DOHH2 (cell line): Measurements from ENCODE around the gene TMEM203.

Source experiments
- H3F3A ChIP-seq: fragments of 200-600 bp; sonication (generic), shearing (Covaris generic); 2 replicates; pipeline ENCODE4 v1.6.0; 2016; ENCODE audit warnings: antibody characterized with exemption, mild to moderate bottlenecking; ENCODE audit not compliant: control insufficient read depth, insufficient read depth
- H3K27ac ChIP-seq: fragments of 200-600 bp; sonication (generic); 2 replicates; pipeline ENCODE4 v1.5.1; 2014; ENCODE audit warnings: low read depth, mild to moderate bottlenecking, low read length, moderate library complexity
- H3K27me3 ChIP-seq: fragments of 200-600 bp; sonication (generic); 2 replicates; pipeline ENCODE4 v1.6.1; 2014; ENCODE audit warnings: mild to moderate bottlenecking, low read length, mixed read lengths; ENCODE audit not compliant: control insufficient read depth
- H3K36me3 ChIP-seq: fragments of 200-600 bp; sonication (generic); 2 replicates; pipeline ENCODE4 v1.6.1; 2014; ENCODE audit warnings: mild to moderate bottlenecking, low read length, moderate library complexity, mixed read lengths; ENCODE audit not compliant: control insufficient read depth
- H3K4me1 ChIP-seq: fragments of 200-600 bp; sonication (generic); 2 replicates; pipeline ENCODE4 v1.6.1; 2014; ENCODE audit warnings: mild to moderate bottlenecking, low read length, mixed read lengths; ENCODE audit not compliant: control insufficient read depth
- H3K4me2 ChIP-seq: fragments of 200-600 bp; sonication (generic); 2 replicates; pipeline ENCODE4 v1.6.0; 2014; ENCODE audit warnings: mild to moderate bottlenecking, low read length, moderate library complexity
- H3K4me3 ChIP-seq: fragments of 200-600 bp; sonication (generic); 2 replicates; pipeline ENCODE4 v1.5.1; 2014; ENCODE audit warnings: mild to moderate bottlenecking, low read length, mixed read lengths
- H3K79me2 ChIP-seq: fragments of 200-600 bp; sonication (generic); 2 replicates; pipeline ENCODE4 v1.6.1; 2014; ENCODE audit warnings: mild to moderate bottlenecking, low read length, mixed read lengths; ENCODE audit not compliant: control insufficient read depth
- H3K9me2 ChIP-seq: fragments of 200-600 bp; sonication (generic); replicated peaks from 2 replicates; pipeline ENCODE4 v1.6.1; 2014; ENCODE audit warnings: mild to moderate bottlenecking, low read length, mixed read lengths; ENCODE audit not compliant: control insufficient read depth
- H3K9me3 ChIP-seq: fragments of 200-600 bp; sonication (generic); 2 replicates; pipeline ENCODE4 v1.6.1; 2014; ENCODE audit warnings: antibody characterized with exemption, low read length, mixed read lengths; ENCODE audit not compliant: control insufficient read depth, insufficient read depth
- H4K20me1 ChIP-seq: fragments of 200-600 bp; sonication (generic); 2 replicates; pipeline ENCODE4 v1.6.0; 2014; ENCODE audit warnings: low read depth, mild to moderate bottlenecking, antibody characterized with exemption, low read length, moderate library complexity; ENCODE audit not compliant: control insufficient read depth, insufficient read depth
- EZH2phosphoT487 ChIP-seq: fragments of 200-600 bp; sonication (generic); IDR thresholded peaks from 2 replicates; pipeline ENCODE4 v1.6.1; 2017; ENCODE audit warnings: borderline replicate concordance, mild to moderate bottlenecking, antibody characterized with exemption, low read length, moderate library complexity, mixed read lengths
- TF ChIP-seq, protein P1 (sequence below): fragments of 200-600 bp; sonication (generic); IDR thresholded peaks from one replicate; pipeline ENCODE4 v1.5.1; 2014; ENCODE audit warnings: antibody characterized with exemption, mild to moderate bottlenecking, low read depth, low read length; ENCODE audit not compliant: poor library complexity, severe bottlenecking

The TMEM203 gene

DNA sequence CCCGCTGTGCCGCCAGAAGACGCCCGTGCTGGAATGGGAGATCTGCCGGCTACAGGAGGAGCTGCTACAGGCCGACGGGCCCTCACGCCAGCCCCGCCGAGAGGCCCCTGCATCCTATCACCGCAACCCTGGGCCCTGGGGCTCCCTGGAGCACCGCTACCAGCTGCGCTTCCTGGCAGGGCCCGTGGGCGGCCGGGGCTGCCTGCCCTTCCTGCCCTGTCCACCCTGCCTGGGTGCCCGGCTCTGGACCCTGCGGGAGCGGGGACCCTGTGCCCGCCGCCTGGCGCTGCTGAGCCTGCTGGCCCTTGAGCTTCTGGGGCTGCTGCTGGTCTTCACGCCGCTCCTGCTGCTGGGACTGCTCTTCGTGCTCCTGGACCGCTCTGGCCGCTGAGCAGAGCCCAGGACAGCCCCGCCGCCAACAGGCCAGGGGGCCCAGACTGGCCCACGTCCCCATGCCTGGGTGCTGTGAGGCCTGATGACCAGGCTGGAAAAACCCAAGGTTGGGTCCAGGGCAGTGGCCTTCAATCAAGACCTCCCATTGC lies 12.8 kb upstream of the TMEM203 start:
- TF ChIP-seq, protein P1, sequence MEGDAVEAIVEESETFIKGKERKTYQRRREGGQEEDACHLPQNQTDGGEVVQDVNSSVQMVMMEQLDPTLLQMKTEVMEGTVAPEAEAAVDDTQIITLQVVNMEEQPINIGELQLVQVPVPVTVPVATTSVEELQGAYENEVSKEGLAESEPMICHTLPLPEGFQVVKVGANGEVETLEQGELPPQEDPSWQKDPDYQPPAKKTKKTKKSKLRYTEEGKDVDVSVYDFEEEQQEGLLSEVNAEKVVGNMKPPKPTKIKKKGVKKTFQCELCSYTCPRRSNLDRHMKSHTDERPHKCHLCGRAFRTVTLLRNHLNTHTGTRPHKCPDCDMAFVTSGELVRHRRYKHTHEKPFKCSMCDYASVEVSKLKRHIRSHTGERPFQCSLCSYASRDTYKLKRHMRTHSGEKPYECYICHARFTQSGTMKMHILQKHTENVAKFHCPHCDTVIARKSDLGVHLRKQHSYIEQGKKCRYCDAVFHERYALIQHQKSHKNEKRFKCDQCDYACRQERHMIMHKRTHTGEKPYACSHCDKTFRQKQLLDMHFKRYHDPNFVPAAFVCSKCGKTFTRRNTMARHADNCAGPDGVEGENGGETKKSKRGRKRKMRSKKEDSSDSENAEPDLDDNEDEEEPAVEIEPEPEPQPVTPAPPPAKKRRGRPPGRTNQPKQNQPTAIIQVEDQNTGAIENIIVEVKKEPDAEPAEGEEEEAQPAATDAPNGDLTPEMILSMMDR: no peak
- TF ChIP-seq EZH2phosphoT487: no peak
- H3K4me2 ChIP-seq: no peak overlapping the region
- H3K27ac ChIP-seq: no peak overlapping the region
- H3K9me3 ChIP-seq: no peaks in the 10 kb centered on the region
- no peaks in the 10 kb centered on the region; the same call in 1 of the 2 replicates for H3F3A ChIP-seq
- no peak overlapping the region for H3K4me3 ChIP-seq
- H3K4me1 ChIP-seq: peaks cover 10% of the 10 kb centered on the region
- H3K27me3 ChIP-seq: no peaks in the 10 kb centered on the region
- peaks cover 25% of the 10 kb centered on the region for H3K36me3 ChIP-seq
- no peaks in the 10 kb centered on the region for H3K79me2 ChIP-seq
- no peaks in the 10 kb centered on the region for H4K20me1 ChIP-seq
- no peaks in the 10 kb centered on the region for H3K9me2 ChIP-seq

DNA sequence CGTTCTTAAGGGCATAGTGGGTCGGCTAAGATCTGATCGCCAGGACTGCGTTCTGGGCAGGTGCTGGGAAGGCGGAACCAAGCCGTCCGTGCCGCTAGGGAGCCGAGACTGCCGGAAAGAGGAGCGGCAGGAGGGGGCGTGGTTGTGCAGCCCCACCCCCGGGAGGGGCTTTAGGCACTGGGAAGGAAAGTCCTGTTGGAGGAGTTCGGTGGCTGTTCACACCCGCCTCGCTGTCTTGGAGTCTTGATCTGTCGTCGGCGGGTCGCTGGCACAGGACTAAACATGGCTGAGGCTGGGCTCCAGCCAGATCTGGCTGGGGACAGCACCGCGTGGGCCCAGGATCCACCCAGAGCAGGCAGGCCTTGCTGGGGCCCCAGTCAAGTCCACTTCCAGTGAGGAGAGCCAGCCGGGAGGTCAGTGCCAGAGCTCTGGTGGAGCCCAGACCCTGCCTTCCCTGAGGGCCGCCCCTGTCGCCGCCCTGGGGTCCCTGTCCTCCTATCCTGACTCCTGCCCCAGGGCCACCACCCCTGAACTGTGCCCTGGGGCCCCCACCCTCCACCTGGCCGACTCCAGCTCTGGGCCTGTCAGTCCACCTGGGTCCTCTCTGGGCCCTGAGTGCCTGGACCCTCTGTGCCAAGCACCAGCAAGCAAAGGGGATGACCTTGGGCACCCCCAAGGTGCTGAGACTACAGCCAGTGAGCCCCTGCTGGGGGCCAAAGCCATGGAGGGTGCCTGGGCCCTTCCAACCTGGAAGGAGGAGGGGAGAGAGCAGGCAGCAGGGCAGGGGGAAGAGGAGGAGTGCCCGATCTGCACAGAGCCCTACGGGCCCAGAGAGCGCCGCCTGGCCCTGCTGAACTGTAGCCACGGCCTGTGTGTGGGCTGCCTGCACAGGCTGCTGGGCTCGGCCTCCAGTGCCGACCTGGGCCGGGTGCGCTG lies 12.1 kb upstream of the TMEM203 start:
- H3K4me3 ChIP-seq: no peak overlapping the region
- no peak overlapping the region for H3K27ac ChIP-seq
- peaks cover 3% of the 10 kb centered on the region for H3K4me1 ChIP-seq
- H3K4me2 ChIP-seq: no peak overlapping the region
- no peaks in the 10 kb centered on the region for H3K9me3 ChIP-seq
- no peaks in the 10 kb centered on the region for H3K9me2 ChIP-seq
- no peaks in the 10 kb centered on the region for H3K27me3 ChIP-seq
- H3F3A ChIP-seq: no peaks in the 10 kb centered on the region; the same call in 1 of the 2 replicates
- no peak for TF ChIP-seq EZH2phosphoT487
- TF ChIP-seq, protein P1: no peak
- H3K36me3 ChIP-seq: peaks cover 30% of the 10 kb centered on the region
- H3K79me2 ChIP-seq: no peaks in the 10 kb centered on the region
- no peaks in the 10 kb centered on the region for H4K20me1 ChIP-seq

DNA sequence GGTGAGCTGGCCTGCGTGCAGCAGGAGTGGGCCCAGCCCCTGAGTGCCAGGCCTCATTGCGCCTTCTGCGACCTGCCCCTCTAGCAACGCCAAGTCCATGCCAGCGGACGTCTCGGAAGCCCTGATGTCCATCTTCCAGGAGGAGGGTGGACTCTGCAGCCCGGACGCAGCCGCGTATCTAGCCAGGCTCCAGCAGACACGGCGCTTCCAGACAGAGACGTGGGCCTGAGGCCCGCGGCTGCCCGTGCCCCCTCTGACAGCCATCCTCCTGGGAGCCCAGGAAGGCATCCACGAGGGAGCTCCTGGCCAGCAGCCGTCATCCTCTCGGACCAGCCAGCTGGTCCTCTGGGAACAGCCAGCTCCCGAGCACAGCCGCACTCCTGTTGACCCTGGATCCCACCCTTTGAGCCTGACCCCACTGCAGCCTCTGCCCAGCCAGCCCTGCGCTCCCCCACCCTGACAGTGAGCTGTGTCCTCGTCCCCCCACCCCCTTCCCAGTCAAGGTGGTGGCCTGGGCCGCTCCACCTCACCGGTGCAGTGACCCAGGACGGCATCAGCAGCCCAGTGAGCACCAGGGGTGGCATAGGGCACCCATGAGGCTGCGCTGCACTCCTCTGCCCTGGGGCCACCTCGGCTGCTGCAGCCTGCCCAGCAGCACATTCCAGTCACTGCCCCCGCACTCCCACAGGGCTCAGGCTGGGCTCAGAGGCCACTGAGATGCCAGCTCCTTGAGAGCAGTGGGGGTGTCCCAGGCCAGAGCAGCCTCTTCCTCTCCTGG lies 10.9 kb upstream of the TMEM203 start:
- TF ChIP-seq, protein P1: no peak
- TF ChIP-seq EZH2phosphoT487: no peak
- H4K20me1 ChIP-seq: no peaks in the 10 kb centered on the region
- H3K4me1 ChIP-seq: no peaks in the 10 kb centered on the region
- no peaks in the 10 kb centered on the region for H3K9me3 ChIP-seq
- H3K9me2 ChIP-seq: no peaks in the 10 kb centered on the region
- H3K36me3 ChIP-seq: peaks cover 34% of the 10 kb centered on the region
- H3K4me2 ChIP-seq: no peak overlapping the region
- H3F3A ChIP-seq: no peaks in the 10 kb centered on the region; the same call in 1 of the 2 replicates
- H3K4me3 ChIP-seq: no peak overlapping the region
- H3K79me2 ChIP-seq: no peaks in the 10 kb centered on the region
- no peaks in the 10 kb centered on the region for H3K27me3 ChIP-seq
- no peak overlapping the region for H3K27ac ChIP-seq
